Measurements from ENCODE around the gene GRM4.

GRM4 gene

GRCh38 chr6:34059914-34060313 is 86.0 kb downstream of the GRM4 start:
- TF ChIP-seq CREB1 (IDR thresholded peaks at IDR 0.05; ENCODE audit: low read depth) (no peak), FOXM1 (IDR thresholded peaks at IDR 0.05; ENCODE audit: borderline replicate concordance, low read depth) (no peak), TCF12 (IDR thresholded peaks at IDR 0.05; ENCODE audit: low read depth) (no peak), MAX (IDR thresholded peaks at IDR 0.05) (no peak), RAD21 (IDR thresholded peaks at IDR 0.05; ENCODE audit: low read depth) (no peak), TAF1 (IDR thresholded peaks at IDR 0.05; ENCODE audit: low read depth) (no peak), EP300 (IDR thresholded peaks at IDR 0.05; ENCODE audit: borderline replicate concordance) (no peak), NFIC (IDR thresholded peaks at IDR 0.05) (no peak), REST (IDR thresholded peaks at IDR 0.05; ENCODE audit: low read depth) (no peak), ZBTB7A (IDR thresholded peaks at IDR 0.05; ENCODE audit: low read depth) (no peak), CEBPB (IDR thresholded peaks at IDR 0.05) (no peak)

- no peak for TF ChIP-seq CEBPB (IDR thresholded peaks at IDR 0.05)
- no peak for TF ChIP-seq CREB1 (IDR thresholded peaks at IDR 0.05; ENCODE audit: low read depth)
- TF ChIP-seq FOXM1 (IDR thresholded peaks at IDR 0.05; ENCODE audit: borderline replicate concordance, low read depth): no peak
- no peak for TF ChIP-seq EGR1 (IDR thresholded peaks at IDR 0.05)
- no peak for TF ChIP-seq EP300 (IDR thresholded peaks at IDR 0.05; ENCODE audit: borderline replicate concordance)
- no peak for TF ChIP-seq TEAD4 (IDR thresholded peaks at IDR 0.05)
- TF ChIP-seq RAD21 (IDR thresholded peaks at IDR 0.05; ENCODE audit: low read depth): no peak
- no peak for TF ChIP-seq MAX (IDR thresholded peaks at IDR 0.05)
- TF ChIP-seq TCF12 (IDR thresholded peaks at IDR 0.05; ENCODE audit: low read depth): no peak
- no peak for TF ChIP-seq ZBTB7A (IDR thresholded peaks at IDR 0.05; ENCODE audit: low read depth)
- no peak for TF ChIP-seq TAF1 (IDR thresholded peaks at IDR 0.05; ENCODE audit: low read depth)
- TF ChIP-seq YY1 (IDR thresholded peaks at IDR 0.05; ENCODE audit: low read depth): no peak
- no peak for TF ChIP-seq REST (IDR thresholded peaks at IDR 0.05; ENCODE audit: low read depth)
- no peak for TF ChIP-seq USF1 (IDR thresholded peaks at IDR 0.05)
- TF ChIP-seq NFIC (IDR thresholded peaks at IDR 0.05): no peak
Observed at GRCh38 chr6:34059136-34059731, 86.7 kb downstream of the GRM4 start.

GRCh38 chr6:34057790-34058189 is 88.1 kb downstream of the GRM4 start:
- TF ChIP-seq TCF12 (IDR thresholded peaks at IDR 0.05; ENCODE audit: low read depth) (no peak), YY1 (IDR thresholded peaks at IDR 0.05; ENCODE audit: low read depth) (no peak), FOXM1 (IDR thresholded peaks at IDR 0.05; ENCODE audit: borderline replicate concordance, low read depth) (no peak), TEAD4 (IDR thresholded peaks at IDR 0.05) (no peak)

- TF ChIP-seq EGR1 (IDR thresholded peaks at IDR 0.05) (no peak), CEBPB (IDR thresholded peaks at IDR 0.05) (no peak), CREB1 (IDR thresholded peaks at IDR 0.05; ENCODE audit: low read depth) (no peak), TCF12 (IDR thresholded peaks at IDR 0.05; ENCODE audit: low read depth) (no peak), RAD21 (IDR thresholded peaks at IDR 0.05; ENCODE audit: low read depth) (no peak), ZBTB7A (IDR thresholded peaks at IDR 0.05; ENCODE audit: low read depth) (no peak), YY1 (IDR thresholded peaks at IDR 0.05; ENCODE audit: low read depth) (no peak), USF1 (IDR thresholded peaks at IDR 0.05) (no peak), FOXM1 (IDR thresholded peaks at IDR 0.05; ENCODE audit: borderline replicate concordance, low read depth) (no peak), NFIC (IDR thresholded peaks at IDR 0.05) (no peak)
Observed at GRCh38 chr6:34057191-34057590, 88.7 kb downstream of the GRM4 start.

GRCh38 chr6:34056305-34057108 is 89.4 kb downstream of the GRM4 start:
- 0 out of 2 replicates have a peak, but pooled peaks have one; percentile 33 for TF ChIP-seq USF1 (IDR thresholded peaks at IDR 0.05)
- TF ChIP-seq EP300 (IDR thresholded peaks at IDR 0.05; ENCODE audit: borderline replicate concordance): peak; percentile 38; the same call in 1 of the 2 replicates
- TF ChIP-seq MAX (IDR thresholded peaks at IDR 0.05): peak; percentile 97
- no peak for TF ChIP-seq FOXM1 (IDR thresholded peaks at IDR 0.05; ENCODE audit: borderline replicate concordance, low read depth)
- peak; percentile 66; the same call in 1 of the 2 replicates for TF ChIP-seq TCF12 (IDR thresholded peaks at IDR 0.05; ENCODE audit: low read depth)
